GM10266 (cell line): ENCODE results near the gene FLYWCH2.

Experiments used
- DNase-seq: peaks from one replicate; pipeline ENCODE4 v3.0.0; 2012; ENCODE audit errors: extremely low spot score
- CTCF ChIP-seq: IDR thresholded peaks from 2 replicates; pipeline ENCODE4 v1.5.1; 2012; ENCODE audit warnings: mild to moderate bottlenecking, low read depth; ENCODE audit not compliant: control insufficient read depth, insufficient read depth; ENCODE audit errors: missing control alignments

FLYWCH2 gene

GRCh38 chr16:2855536-2855935 lies 27.5 kb upstream of the FLYWCH2 start:
- TF ChIP-seq CTCF: no peak
- peak; percentile 28 for DNase-seq

GRCh38 chr16:2856061-2856670 lies 26.8 kb upstream of the FLYWCH2 start:
- no peak for DNase-seq
- no peak for TF ChIP-seq CTCF

- TF ChIP-seq CTCF: no peak
- DNase-seq: no peak
These were observed 26.1 kb upstream of the FLYWCH2 start for GRCh38 chr16:2856686-2857450.

GRCh38 chr16:2857451-2858244 lies 25.4 kb upstream of the FLYWCH2 start, which contains the start of gene PRSS22:
Gene PRSS22 (minus strand): TSS chr16:2858170. CDS start chr16:2858104, 66 bp downstream.
- no peak for TF ChIP-seq CTCF
- peak; percentile 18 for DNase-seq

- no peak for TF ChIP-seq CTCF
- no peak for DNase-seq
These were observed 24.6 kb upstream of the FLYWCH2 start for GRCh38 chr16:2858245-2859025.

- TF ChIP-seq CTCF: no peak
- no peak for DNase-seq
These were observed 23.2 kb upstream of the FLYWCH2 start for GRCh38 chr16:2859686-2860265.
